A549 treated with AZD9567 at 1 μM for 4 hours (cell line): ENCODE results near the gene SF3B5. TPM values are rescaled to one million over a fixed set of nuclear protein-coding genes. Genes with fewer than 3 reads are reported as not detected.

Experiments
- total RNA-seq: library from RNA; stranded (reverse); fragments of 200-300 nt; extraction: Qiagen RNA extraction; gene quantifications from 5 replicates; pipeline ENCODE4 v1.2.3, GENCODE V29; 2022; ENCODE audit not compliant: insufficient read depth

Gene SF3B5
- total RNA-seq, result 190 to 233 TPM (median 220 TPM) in 5 replicates

DNA sequence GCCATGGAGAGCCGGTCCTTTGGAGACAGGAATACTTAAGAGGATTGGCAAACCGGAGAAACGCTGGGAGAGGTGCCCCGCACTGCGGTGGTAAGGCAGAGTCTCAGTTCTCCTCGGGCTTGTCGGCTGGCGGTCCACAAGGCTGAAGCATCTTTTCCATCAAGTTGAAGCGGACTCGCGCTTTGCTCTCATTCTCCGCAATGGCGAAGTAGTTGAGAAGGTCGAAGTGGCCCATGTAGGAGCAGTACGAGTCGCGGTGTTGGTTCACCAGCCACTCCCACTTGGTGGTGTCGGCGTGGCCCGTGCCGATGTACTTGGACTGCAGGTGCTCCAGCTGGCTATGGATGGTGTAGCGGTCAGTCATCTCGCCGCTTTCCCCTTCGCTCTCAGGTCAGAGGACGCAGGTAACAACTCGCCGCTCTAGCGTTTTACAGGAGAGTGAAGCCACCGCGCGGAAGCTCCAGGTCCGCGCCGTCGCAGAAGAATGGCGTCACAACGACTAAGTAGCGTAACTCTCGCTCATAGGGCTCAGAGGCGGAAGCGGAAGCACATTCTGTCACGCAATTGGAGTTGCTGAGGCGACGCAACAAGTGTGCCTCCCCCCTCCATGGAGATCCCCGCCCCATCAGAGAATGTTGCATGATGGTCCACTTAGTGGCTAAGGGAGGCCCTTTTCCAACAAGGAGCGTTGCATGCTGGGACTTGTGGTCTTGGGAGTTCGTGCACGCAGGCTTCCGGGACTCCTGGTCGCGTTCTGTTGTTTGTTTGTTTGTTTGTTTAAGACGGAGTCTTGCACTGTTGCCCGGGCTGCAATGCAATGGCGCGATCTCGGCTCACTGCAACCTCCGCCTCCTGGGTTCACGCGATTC is at the start of gene SF3B5:
Gene SF3B5 (minus strand): TSS at position 440 of the 869 bp plus-strand sequence. CDS start 76 bp downstream, at position 364.

Other genes starting within 250 kb of the SF3B5 start
- not detected in 5 replicates for gene ZC2HC1B, start 231.1 kb downstream of the SF3B5 start, total RNA-seq
- gene PLAGL1, start 87.3 kb downstream of the SF3B5 start, total RNA-seq, result 8.9 to 29.7 TPM (median 10.6 TPM) in 5 replicates
- 2.0 to 2.8 TPM (median 2.4 TPM) in 5 replicates for gene STX11, start 54.9 kb upstream of the SF3B5 start, total RNA-seq
- 6.0 to 9.9 TPM (median 7.8 TPM) in 5 replicates for gene UTRN, start 189.8 kb upstream of the SF3B5 start, total RNA-seq